Chondrocyte (in vitro differentiated cells): ENCODE measurements around the gene NAGPA. TPM values are rescaled to one million over a fixed set of nuclear protein-coding genes. Genes with fewer than 3 reads are reported as not detected.

Experiments
- DNase-seq: peaks from one replicate; pipeline ENCODE4 v3.0.0; 2021; ENCODE audit warnings: mixed read lengths, low spot score
- H3K27ac Mint-ChIP-seq: one replicate; pipeline ENCODE4 v1.8.0; 2021; ENCODE audit warnings: mild to moderate bottlenecking, moderate library complexity, mixed read lengths; ENCODE audit not compliant: unreplicated experiment
- H3K27me3 Mint-ChIP-seq: 2 replicates; pipeline ENCODE4 v1.8.0; 2021; ENCODE audit warnings: low read depth, mixed read lengths
- H3K36me3 Mint-ChIP-seq: 2 replicates; pipeline ENCODE4 v1.8.0; 2021; ENCODE audit warnings: low read depth, mixed read lengths
- H3K4me1 Mint-ChIP-seq: 2 replicates; pipeline ENCODE4 v1.8.0; 2021; ENCODE audit warnings: low read depth, mild to moderate bottlenecking, mixed read lengths
- H3K4me3 Mint-ChIP-seq: one replicate; pipeline ENCODE4 v1.8.0; 2021; ENCODE audit warnings: mild to moderate bottlenecking, moderate library complexity, mixed read lengths; ENCODE audit not compliant: unreplicated experiment
- H3K9me3 Mint-ChIP-seq: 2 replicates; pipeline ENCODE4 v1.8.0; 2021; ENCODE audit warnings: low read depth, mixed read lengths
- total RNA-seq: library from RNA; stranded (reverse); gene quantifications from 3 replicates; pipeline ENCODE4 v1.2.1, GENCODE V29; 2021
- TF ChIP-seq, protein P1 (sequence below): fragments of 200-600 bp; sonication (generic); IDR thresholded peaks from 2 replicates; pipeline ENCODE4 v1.5.0; 2021; ENCODE audit warnings: antibody characterized with exemption, mild to moderate bottlenecking, moderate library complexity

NAGPA gene
- total RNA-seq, 1 donor from 2014 or later: 11.3 TPM

DNA sequence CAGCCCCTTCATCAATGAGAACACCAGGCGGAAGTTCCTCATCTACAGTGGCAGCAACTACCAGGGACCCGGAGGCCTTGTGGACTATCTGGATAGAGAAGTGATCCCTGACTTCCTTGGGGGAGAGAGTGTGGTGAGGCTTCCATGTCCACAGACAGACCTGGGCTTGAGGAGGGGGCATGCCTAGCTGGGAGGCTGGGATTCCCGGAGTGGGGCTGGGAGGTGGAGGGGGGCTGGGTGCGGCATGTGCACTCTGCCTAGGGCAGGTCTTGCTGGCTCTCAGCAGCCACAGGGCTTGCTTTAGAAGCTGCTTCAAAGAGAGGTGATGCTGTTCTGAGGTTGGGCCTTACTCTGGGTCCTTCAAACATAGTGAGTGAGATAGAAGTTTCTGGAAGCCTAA lies 27.8 kb downstream of the NAGPA start:
- H3K27ac Mint-ChIP-seq: no peak overlapping the region
- H3K27me3 Mint-ChIP-seq: peaks cover 28% of the 10 kb centered on the region
- no peaks in the 10 kb centered on the region for H3K9me3 Mint-ChIP-seq
- no peaks in the 10 kb centered on the region for H3K36me3 Mint-ChIP-seq
- no peaks in the 10 kb centered on the region for H3K4me1 Mint-ChIP-seq
- H3K4me3 Mint-ChIP-seq: no peak overlapping the region
- DNase-seq: peak; percentile 41
- TF ChIP-seq, protein P1, sequence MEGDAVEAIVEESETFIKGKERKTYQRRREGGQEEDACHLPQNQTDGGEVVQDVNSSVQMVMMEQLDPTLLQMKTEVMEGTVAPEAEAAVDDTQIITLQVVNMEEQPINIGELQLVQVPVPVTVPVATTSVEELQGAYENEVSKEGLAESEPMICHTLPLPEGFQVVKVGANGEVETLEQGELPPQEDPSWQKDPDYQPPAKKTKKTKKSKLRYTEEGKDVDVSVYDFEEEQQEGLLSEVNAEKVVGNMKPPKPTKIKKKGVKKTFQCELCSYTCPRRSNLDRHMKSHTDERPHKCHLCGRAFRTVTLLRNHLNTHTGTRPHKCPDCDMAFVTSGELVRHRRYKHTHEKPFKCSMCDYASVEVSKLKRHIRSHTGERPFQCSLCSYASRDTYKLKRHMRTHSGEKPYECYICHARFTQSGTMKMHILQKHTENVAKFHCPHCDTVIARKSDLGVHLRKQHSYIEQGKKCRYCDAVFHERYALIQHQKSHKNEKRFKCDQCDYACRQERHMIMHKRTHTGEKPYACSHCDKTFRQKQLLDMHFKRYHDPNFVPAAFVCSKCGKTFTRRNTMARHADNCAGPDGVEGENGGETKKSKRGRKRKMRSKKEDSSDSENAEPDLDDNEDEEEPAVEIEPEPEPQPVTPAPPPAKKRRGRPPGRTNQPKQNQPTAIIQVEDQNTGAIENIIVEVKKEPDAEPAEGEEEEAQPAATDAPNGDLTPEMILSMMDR: no peak

DNA sequence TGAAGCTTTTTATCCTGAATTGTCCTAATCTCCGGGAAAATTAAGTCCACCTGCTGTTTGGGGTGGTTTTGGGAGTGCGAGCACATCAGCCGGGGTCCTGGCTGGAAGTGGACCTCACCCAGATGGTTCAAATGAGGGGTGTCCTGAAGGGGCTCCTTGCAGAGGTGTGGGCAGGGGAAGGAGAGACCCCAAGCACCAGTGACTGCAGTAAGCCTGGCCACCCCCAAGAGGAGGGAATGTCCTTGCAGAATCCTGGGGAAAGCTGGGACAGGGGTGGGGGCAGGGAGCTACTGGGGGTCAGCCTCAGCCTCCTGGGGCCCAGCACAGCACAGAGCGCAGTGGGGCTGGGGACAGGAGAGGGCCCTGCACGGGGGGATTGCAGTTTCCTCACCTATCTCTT lies 29.4 kb downstream of the NAGPA start:
- peak; percentile 56 for DNase-seq
- H3K4me3 Mint-ChIP-seq: no peak overlapping the region
- no peak overlapping the region for H3K27ac Mint-ChIP-seq
- H3K36me3 Mint-ChIP-seq: no peaks in the 10 kb centered on the region
- TF ChIP-seq, protein P1: no peak
- no peaks in the 10 kb centered on the region for H3K9me3 Mint-ChIP-seq
- no peaks in the 10 kb centered on the region for H3K4me1 Mint-ChIP-seq
- peaks cover 17% of the 10 kb centered on the region for H3K27me3 Mint-ChIP-seq

DNA sequence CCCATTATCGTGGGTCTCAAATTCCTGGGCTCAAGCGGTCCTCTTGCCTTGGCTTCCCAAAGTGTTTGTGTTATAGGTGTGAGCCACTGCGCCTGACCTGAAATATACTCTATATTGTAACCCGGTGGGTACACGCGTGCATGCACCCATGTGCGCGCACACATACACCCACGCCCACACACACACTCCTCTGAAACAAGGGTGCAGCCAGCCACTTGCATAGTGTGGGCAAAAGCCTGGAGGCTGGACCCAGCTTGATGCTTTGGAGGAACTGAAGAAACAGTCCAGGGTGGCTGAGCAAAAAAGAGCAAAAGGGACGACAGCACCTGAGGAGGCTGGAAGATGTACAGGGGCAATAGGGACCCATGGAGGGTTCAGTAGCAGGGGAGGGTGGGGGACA lies 29.9 kb downstream of the NAGPA start:
- Mint-ChIP-seq H3K4me1 (no peaks in the 10 kb centered on the region), H3K9me3 (no peaks in the 10 kb centered on the region), H3K36me3 (no peaks in the 10 kb centered on the region), H3K27ac (no peak overlapping the region), H3K27me3 (peaks cover 13% of the 10 kb centered on the region), H3K4me3 (no peak overlapping the region)
- TF ChIP-seq, protein P1: no peak
- peak; percentile 40 for DNase-seq

DNA sequence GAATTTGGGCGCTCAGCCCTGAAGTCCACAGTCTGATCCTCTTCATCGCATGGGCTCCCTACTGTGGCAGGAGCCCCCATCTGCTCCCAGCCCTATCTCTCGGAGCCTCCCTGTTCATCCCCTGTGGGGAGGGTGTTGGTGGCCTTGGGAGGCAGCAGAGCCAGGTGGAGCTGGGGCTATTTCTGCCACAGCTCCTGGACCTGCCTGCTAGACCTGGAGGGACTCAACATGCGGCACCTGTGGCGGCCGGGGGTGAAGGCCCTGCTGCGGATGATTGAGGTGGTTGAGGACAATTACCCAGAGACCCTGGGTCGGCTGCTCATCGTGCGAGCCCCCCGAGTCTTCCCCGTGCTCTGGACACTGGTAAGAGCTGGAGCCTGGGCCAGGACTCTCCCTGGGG lies 30.5 kb downstream of the NAGPA start:
- DNase-seq: peak; percentile 71

DNA sequence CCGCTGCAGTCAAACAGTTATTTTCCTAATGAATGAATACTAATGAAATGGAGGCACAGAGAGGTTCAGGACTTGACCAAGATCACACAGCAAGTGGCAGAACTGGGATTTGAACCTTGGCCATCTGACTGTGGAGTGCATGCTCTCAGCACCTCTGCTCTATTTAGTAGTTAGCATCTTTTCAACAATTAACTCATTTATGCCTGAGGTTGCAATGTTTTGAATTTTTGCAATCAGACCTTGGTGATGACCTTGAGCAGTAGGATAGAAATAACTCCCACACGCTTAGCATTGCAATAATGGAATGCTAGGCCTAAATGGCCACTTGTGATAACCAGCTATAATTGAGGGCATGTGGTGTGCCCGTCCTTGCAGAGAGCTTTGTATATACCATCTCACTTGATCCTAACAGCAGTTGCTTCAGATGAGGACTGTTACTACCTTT lies 31.0 kb downstream of the NAGPA start:
- H3K4me3 Mint-ChIP-seq: no peak overlapping the region

More for the DNA sequence above, 30.5 kb downstream of the NAGPA start:
- Mint-ChIP-seq H3K4me3 (no peak overlapping the region), H3K9me3 (no peaks in the 10 kb centered on the region), H3K27me3 (peaks cover 10% of the 10 kb centered on the region), H3K27ac (no peak overlapping the region), H3K4me1 (no peaks in the 10 kb centered on the region), H3K36me3 (no peaks in the 10 kb centered on the region)
- TF ChIP-seq, protein P1: no peak

More for the DNA sequence above, 31.0 kb downstream of the NAGPA start:
- TF ChIP-seq, protein P1: no peak
- Mint-ChIP-seq H3K4me1 (no peaks in the 10 kb centered on the region), H3K36me3 (no peaks in the 10 kb centered on the region), H3K27me3 (peaks cover 10% of the 10 kb centered on the region), H3K27ac (no peak overlapping the region), H3K9me3 (no peaks in the 10 kb centered on the region)
- DNase-seq: no peak
